ENCODE results near the gene CCDC85C. TPM values are rescaled to one million over a fixed set of nuclear protein-coding genes. Genes with fewer than 3 reads are reported as not detected.

Gene CCDC85C
- total and polyA plus RNA-seq, 2 of the 8 experiments (the other 6 are each of a cell fraction or from before 2014, with no cell fraction given): 16.8 to 35.8 TPM

- Histone ChIP-seq H2BK120ac (replicated peaks; ENCODE audit: low read depth, low read length) (no peak overlapping the region), H3K79me1 (ENCODE audit: low read depth, low read length) (no peaks in the 10 kb centered on the region; the same call in none of the 2 replicates), H4K91ac (replicated peaks; ENCODE audit: insufficient read length, low read length) (no peak overlapping the region), H2AK5ac (ENCODE audit: low read depth, low read length) (no peak overlapping the region), H3K56ac (replicated peaks; ENCODE audit: insufficient read length, low read depth, low read length) (no peak overlapping the region), H4K20me1 (replicated peaks in 1 of 2; ENCODE audit: control insufficient read depth in 1 of 2, insufficient read depth in 2 of 2, low read length in 2 of 2) (peaks cover 2 to 7% of the 10 kb centered on the region in 2 experiments), H3K4me3 (ENCODE audit: extremely low read depth in 1 of 4, insufficient read depth in 2 of 4, low read depth in 3 of 4, low read length in 4 of 4) (no peak overlapping the region), H3K79me2 (ENCODE audit: control insufficient read depth in 1 of 2, insufficient read depth in 2 of 2, low read length in 2 of 2) (no peaks in the 10 kb centered on the region), H3K4ac (replicated peaks; ENCODE audit: insufficient read length, low read depth, low read length) (no peak overlapping the region), H4K8ac (ENCODE audit: extremely low read depth, insufficient read depth, low read length) (0 out of 2 replicates have a peak overlapping the region, but pooled peaks have one; percentile 38), H2AFZ (ENCODE audit: low read length) (no peak overlapping the region), H2BK20ac (ENCODE audit: low read length) (no peak overlapping the region), H2BK15ac (ENCODE audit: low read length) (no peak overlapping the region), H3K27me3 (replicated peaks in 1 of 4; ENCODE audit: control insufficient read depth in 3 of 4, extremely low read depth in 1 of 4, insufficient read depth in 3 of 4, low read length in 3 of 4) (no peaks in the 10 kb centered on the region; a peak in 1 of 7 replicates), H4K5ac (ENCODE audit: insufficient read length, low read depth, low read length) (no peak overlapping the region), H3K18ac (ENCODE audit: extremely low read depth, low read length) (no peak overlapping the region), H3K27ac (ENCODE audit: low read depth, low read length) (no peak overlapping the region), H3K9me3 (ENCODE audit: insufficient read depth in 2 of 2, low read depth in 1 of 2, low read length in 1 of 2) (no peaks in the 10 kb centered on the region), H3K36me3 (ENCODE audit: control insufficient read depth in 2 of 4, insufficient read depth in 4 of 4, low read length in 3 of 4) (peaks cover 17 to 38% (median 23%) of the 10 kb centered on the region in 4 experiments), H3K23me2 (ENCODE audit: low read depth, low read length) (no peaks in the 10 kb centered on the region), H2BK12ac (ENCODE audit: low read depth, low read length) (no peak overlapping the region), H3K9ac (replicated peaks in 1 of 4; ENCODE audit: extremely low read depth in 1 of 4, low read depth in 3 of 4, low read length in 3 of 4) (no peak overlapping the region), H2BK5ac (ENCODE audit: low read depth, low read length) (no peak overlapping the region), H3K14ac (ENCODE audit: insufficient read length) (no peak overlapping the region), H3K4me2 (ENCODE audit: insufficient read depth in 1 of 2, low read depth in 2 of 2, low read length in 2 of 2) (no peak overlapping the region), H3K23ac (ENCODE audit: insufficient read length) (no peak overlapping the region), H3K4me1 (replicated peaks in 1 of 4; ENCODE audit: control insufficient read depth in 3 of 4, insufficient read depth in 4 of 4, low read length in 3 of 4) (peaks cover 0 to 9% (median 3%) of the 10 kb centered on the region in 4 experiments; a peak in 3 of 7 replicates)
- DNase-seq (ENCODE audit: low read depth in 1 of 2, low spot score in 2 of 2) (no peak), FAIRE-seq (no peak)
- 90% methylated on average over 12 of the region's 12 CpGs; no CpG with 5 or more reads in 1 of the 2 experiments for WGBS, 2 experiments (ENCODE audit: extremely low coverage in 1 of 2, insufficient coverage in 1 of 2, insufficient read length in 1 of 2, insufficient replicate concordance in 2 of 2, low coverage in 1 of 2, low lambda C conversion rate in 2 of 2, missing lambda C conversion rate in 1 of 2)
- ChIA-PET POLR2A (ENCODE audit: partially characterized antibody) (interaction anchor here (1.7 to 2.1 kb wide), 2 partner anchors 92 to 111 kb away, joined by 4 to 5 read pairs; partner anchors contain the start of gene CCDC85C), CTCF (ENCODE audit: partially characterized antibody) (interaction anchor here (0.7 to 1.6 kb wide), 6 partner anchors 13 to 219 kb away, joined by 3 to 6 read pairs (median 3); no protein-coding TSS in a partner anchor)
- no peak for TF ChIP-seq TAF1 (IDR thresholded peaks at IDR 0.05; ENCODE audit: low read depth, low read length)
- no peak for TF ChIP-seq SUZ12 (IDR thresholded peaks at IDR 0.05; ENCODE audit: low read length)
- TF ChIP-seq FOSL1 (IDR thresholded peaks at IDR 0.05; ENCODE audit: insufficient read depth, low read depth, low read length): no peak
- no peak for TF ChIP-seq KDM1A (IDR thresholded peaks at IDR 0.05; ENCODE audit: borderline replicate concordance, low read length)
Observed at GRCh38 chr14:99511421-99512109, 92.4 kb downstream of the CCDC85C start.

Measured in H1 (cell line).